Duodenal mucosa (tissue), 2 donors: ENCODE data around the gene ZNF792.
"Not testable (repeated sequence)": the region's sequence is repeated elsewhere in the genome, so short reads cannot be mapped to it uniquely, and the experiment has no call there.

Experiments
- H3K27ac ChIP-seq: one replicate; pipeline ENCODE4 v1.7.0; 2013; ENCODE audit warnings: low read depth, low read length
- H3K27me3 ChIP-seq, 2 donors: one replicate each; pipeline ENCODE4 v1.7.0; 2013; ENCODE audit warnings: low read length in 2 of 2, control low read depth in 1 of 2; ENCODE audit not compliant: insufficient read depth in 2 of 2, control insufficient read depth in 1 of 2
- H3K36me3 ChIP-seq, 2 donors: one replicate each; pipeline ENCODE4 v1.7.0; 2013; ENCODE audit warnings: low read length in 2 of 2, control low read depth in 1 of 2; ENCODE audit not compliant: insufficient read depth in 2 of 2, control insufficient read depth in 1 of 2
- H3K4me1 ChIP-seq, 2 donors: one replicate each; pipeline ENCODE4 v1.7.0; 2013; ENCODE audit warnings: low read length in 2 of 2, control low read depth in 1 of 2; ENCODE audit not compliant: insufficient read depth in 2 of 2, control insufficient read depth in 1 of 2
- H3K4me3 ChIP-seq, 2 donors: one replicate each; pipeline ENCODE4 v1.7.0; 2013; ENCODE audit warnings: low read length in 2 of 2, low read depth in 1 of 2
- H3K9ac ChIP-seq, 2 donors: one replicate each; pipeline ENCODE4 v1.7.0; 2013; ENCODE audit warnings: low read length in 2 of 2, low read depth in 1 of 2
- H3K9me3 ChIP-seq, 2 donors: one replicate each; pipeline ENCODE4 v1.7.0; 2013; ENCODE audit warnings: low read length in 2 of 2, control low read depth in 1 of 2; ENCODE audit not compliant: control insufficient read depth in 1 of 2

The ZNF792 gene

DNA sequence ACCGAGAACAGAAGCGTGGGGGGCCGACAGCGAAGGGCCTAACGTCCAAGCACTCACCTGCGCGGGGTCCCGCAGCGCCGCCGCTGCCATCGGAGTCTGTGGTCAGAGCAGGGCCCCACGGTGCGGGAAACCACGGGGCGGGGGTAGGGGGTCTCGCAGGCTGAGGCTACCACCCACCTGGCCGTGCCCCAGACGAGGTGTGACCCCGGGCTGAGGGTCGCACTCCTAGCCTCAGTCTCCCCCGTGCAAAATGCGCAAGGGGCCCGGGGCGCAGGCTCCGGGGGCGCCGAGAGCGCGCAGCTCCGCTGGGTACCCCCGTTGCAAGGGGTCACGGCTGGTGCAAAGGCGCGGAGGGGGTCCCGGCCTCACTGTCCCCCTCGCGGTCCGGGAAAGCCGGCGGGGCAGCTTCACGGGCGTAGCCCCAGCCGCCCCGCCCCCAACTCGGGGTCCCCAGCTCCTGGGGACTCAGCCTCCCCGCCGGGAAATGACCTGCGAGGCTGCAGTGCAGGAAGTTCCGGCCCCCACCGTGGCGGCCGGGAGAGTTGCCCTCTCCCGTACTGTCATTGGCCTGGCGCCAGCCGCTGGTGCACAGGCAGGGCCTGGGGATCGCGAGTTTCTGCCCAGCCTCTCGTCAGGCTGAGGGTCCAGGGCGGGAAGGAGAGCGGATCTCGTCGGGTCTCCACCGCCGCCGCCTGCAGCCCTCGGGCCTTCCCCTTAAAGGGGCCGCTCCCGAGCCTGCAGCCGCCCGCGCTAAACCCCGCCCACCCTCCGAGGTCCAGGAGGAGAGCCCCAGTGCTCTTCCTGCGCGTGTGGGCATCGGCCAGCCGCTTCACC, at the start of gene ZNF792:
ZNF792 (minus strand) TSS at position 657 of the 834 bp plus-strand sequence; CDS start at position 90, 567 bp downstream.
- no peak within 1 kb of the TSS for H3K27ac ChIP-seq
- H3K4me3 ChIP-seq: peak within 1 kb of the TSS; percentile 76 to 86
- peak within 1 kb of the TSS; percentile 52 to 79 for H3K9ac ChIP-seq
- H3K9me3 ChIP-seq: peaks cover 32 to 34% of the 10 kb centered on the region in 2 donors
- peaks cover 14% of the 10 kb centered on the region in 2 donors for H3K4me1 ChIP-seq
- H3K36me3 ChIP-seq: peaks cover 22 to 27% of the 10 kb centered on the region in 2 donors
- no peaks in the 10 kb centered on the region for H3K27me3 ChIP-seq

- Histone ChIP-seq H3K4me1 (peaks cover 7 to 34% of the 10 kb centered on the region in 2 donors), H3K9me3 (no peaks in the 10 kb centered on the region), H3K36me3 (peaks cover 15 to 47% of the 10 kb centered on the region in 2 donors), H3K27me3 (no peaks in the 10 kb centered on the region), H3K9ac (no peak overlapping the region), H3K27ac (no peak overlapping the region), H3K4me3 (no peak overlapping the region)
Observed at GRCh38 chr19:35013041-35013819, 49.2 kb upstream of the ZNF792 start.

GRCh38 chr19:35011737-35012682, 48.0 kb upstream of the ZNF792 start:
- Histone ChIP-seq H3K27me3 (no peaks in the 10 kb centered on the region), H3K36me3 (peaks cover 15 to 37% of the 10 kb centered on the region in 2 donors), H3K9ac (no peak overlapping the region), H3K27ac (no peak overlapping the region), H3K9me3 (no peaks in the 10 kb centered on the region), H3K4me1 (peaks cover 7 to 35% of the 10 kb centered on the region in 2 donors), H3K4me3 (no peak overlapping the region)

DNA sequence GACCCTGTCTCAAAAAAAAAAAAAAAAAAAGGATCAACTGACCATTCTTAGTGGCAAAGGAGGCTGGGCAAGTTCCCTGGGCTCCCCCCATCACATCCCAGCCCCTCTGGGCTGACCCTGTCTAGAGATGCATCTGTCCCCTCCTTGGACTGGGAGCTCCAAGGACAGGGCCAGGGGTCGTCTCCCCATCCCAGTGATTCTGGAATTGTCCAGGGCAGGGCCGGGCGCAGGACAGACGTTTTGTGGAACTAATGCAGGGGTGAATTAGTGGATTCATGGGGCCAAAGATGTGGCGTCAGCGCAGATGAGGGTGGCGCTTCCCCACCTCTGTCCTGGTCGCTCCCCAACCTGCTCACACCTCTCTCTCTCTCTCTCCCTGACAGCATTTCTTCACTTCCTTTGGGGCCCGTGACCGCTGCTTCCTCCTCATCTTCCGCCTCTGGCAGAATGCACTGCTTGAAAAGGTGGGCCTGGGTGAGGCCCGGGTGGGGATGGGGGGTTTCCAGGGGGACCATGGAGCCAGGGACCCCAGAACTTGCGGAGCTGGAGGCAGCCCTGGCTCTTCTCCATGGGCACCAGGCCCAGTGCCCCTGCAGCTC, 47.2 kb upstream of the ZNF792 start:
- H3K27ac ChIP-seq: peak overlapping the region; percentile 10

GRCh38 chr19:35009424-35010415, 45.7 kb upstream of the ZNF792 start:
- peaks cover 24 to 55% of the 10 kb centered on the region in 2 donors for H3K4me1 ChIP-seq
- peaks cover 4 to 30% of the 10 kb centered on the region in 2 donors for H3K36me3 ChIP-seq
- H3K27ac ChIP-seq: no peak overlapping the region
- H3K27me3 ChIP-seq: no peaks in the 10 kb centered on the region
- no peak overlapping the region for H3K4me3 ChIP-seq
- no peak overlapping the region for H3K9ac ChIP-seq
- no peaks in the 10 kb centered on the region for H3K9me3 ChIP-seq

More for the DNA sequence above, 47.2 kb upstream of the ZNF792 start:
- no peak overlapping the region for H3K9ac ChIP-seq
- peaks cover 15 to 35% of the 10 kb centered on the region in 2 donors for H3K36me3 ChIP-seq
- no peaks in the 10 kb centered on the region for H3K27me3 ChIP-seq
- peaks cover 14 to 42% of the 10 kb centered on the region in 2 donors for H3K4me1 ChIP-seq
- H3K9me3 ChIP-seq: no peaks in the 10 kb centered on the region
- no peak overlapping the region for H3K4me3 ChIP-seq

GRCh38 chr19:35008891-35009341, 44.9 kb upstream of the ZNF792 start:
- no peaks in the 10 kb centered on the region for H3K27me3 ChIP-seq
- H3K4me3 ChIP-seq: no peak overlapping the region
- no peak overlapping the region for H3K27ac ChIP-seq
- no peaks in the 10 kb centered on the region for H3K9me3 ChIP-seq
- peaks cover 4 to 31% of the 10 kb centered on the region in 2 donors for H3K36me3 ChIP-seq
- no peak overlapping the region for H3K9ac ChIP-seq
- peaks cover 32 to 56% of the 10 kb centered on the region in 2 donors for H3K4me1 ChIP-seq

GRCh38 chr19:35007427-35007826, 43.4 kb upstream of the ZNF792 start:
- H3K4me3 ChIP-seq, H3K27ac ChIP-seq, H3K27me3 ChIP-seq, H3K9ac ChIP-seq, H3K9me3 ChIP-seq: not testable (repeated sequence)
- peaks cover 4 to 31% of the 10 kb centered on the region in 2 donors for H3K36me3 ChIP-seq
- H3K4me1 ChIP-seq: peaks cover 40 to 55% of the 10 kb centered on the region in 2 donors

GRCh38 chr19:35006999-35007365, 43.0 kb upstream of the ZNF792 start:
- peaks cover 4 to 31% of the 10 kb centered on the region in 2 donors for H3K36me3 ChIP-seq

More at GRCh38 chr19:35006999-35007365, 43.0 kb upstream of the ZNF792 start:
- Histone ChIP-seq H3K9me3 (no peaks in the 10 kb centered on the region), H3K4me1 (peaks cover 42 to 55% of the 10 kb centered on the region in 2 donors), H3K27ac (peak overlapping the region; percentile 46), H3K9ac (peak overlapping the region in 1 of 2 donors; percentile 39), H3K27me3 (no peaks in the 10 kb centered on the region), H3K4me3 (peak overlapping the region in 1 of 2 donors; percentile 9)
